Tibial nerve (tissue), 4 donors: ENCODE results near the gene CCNB1.
"Not testable (repeated sequence)": the region's sequence is repeated elsewhere in the genome, so short reads cannot be mapped to it uniquely, and the experiment has no call there.

ENCODE experiments used
- EP300 ChIP-seq, 2 donors: sonication (generic); formaldehyde crosslinking; IDR thresholded peaks; one replicate each; pipeline ENCODE4 v1.6.1; 2017; ENCODE audit warnings: antibody characterized with exemption in 2 of 2, mild to moderate bottlenecking in 1 of 2
- POLR2A ChIP-seq, 2 donors: fragments of 450-650 bp; IDR thresholded peaks; one replicate each; pipeline ENCODE4 v1.6.1; 2017; ENCODE audit warnings: antibody characterized with exemption in 2 of 2, mild to moderate bottlenecking in 2 of 2, moderate library complexity in 2 of 2
- TF ChIP-seq, protein P1 (sequence below), 5 experiments: fragments of 200-600 bp in 3 of 5; fragments of 450-650 bp in 2 of 5; sonication (generic) in 3 of 5; IDR thresholded peaks; one replicate each; pipeline ENCODE4 v1.5.1; 2016 to 2019; ENCODE audit warnings: antibody characterized with exemption in 5 of 5, mild to moderate bottlenecking in 3 of 5, moderate library complexity in 2 of 5

DNA sequence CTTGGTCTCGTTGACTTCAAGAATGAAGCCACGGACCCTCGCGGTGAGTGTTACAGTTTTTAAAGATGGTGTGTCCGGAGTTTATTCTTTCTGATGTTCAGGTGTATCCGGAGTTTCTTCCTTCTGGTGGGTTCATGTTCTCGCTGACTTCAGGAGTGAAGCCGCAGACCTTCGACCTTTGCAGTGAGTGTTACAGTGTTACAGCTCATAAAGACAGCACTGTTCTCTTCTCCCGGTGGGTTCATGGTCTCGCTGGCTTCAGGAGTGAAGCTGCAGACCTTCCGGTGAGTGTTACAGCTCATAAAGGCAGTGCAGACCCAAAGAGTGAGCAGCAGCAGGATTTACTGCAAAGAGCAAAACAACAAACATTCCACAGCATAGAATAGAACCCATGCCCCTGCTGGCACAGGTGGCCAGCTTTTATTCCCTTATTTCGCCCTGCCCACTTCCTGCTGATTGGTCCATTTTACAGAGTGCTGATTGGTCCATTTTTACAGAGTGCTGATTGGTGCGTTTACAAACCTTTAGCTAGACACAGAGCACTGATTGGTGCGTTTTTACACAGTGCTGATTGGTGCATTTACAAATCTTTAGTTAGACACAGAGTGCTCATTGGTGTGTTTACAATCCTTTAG, 14.8 kb downstream of the CCNB1 start:
- TF ChIP-seq, protein P1, sequence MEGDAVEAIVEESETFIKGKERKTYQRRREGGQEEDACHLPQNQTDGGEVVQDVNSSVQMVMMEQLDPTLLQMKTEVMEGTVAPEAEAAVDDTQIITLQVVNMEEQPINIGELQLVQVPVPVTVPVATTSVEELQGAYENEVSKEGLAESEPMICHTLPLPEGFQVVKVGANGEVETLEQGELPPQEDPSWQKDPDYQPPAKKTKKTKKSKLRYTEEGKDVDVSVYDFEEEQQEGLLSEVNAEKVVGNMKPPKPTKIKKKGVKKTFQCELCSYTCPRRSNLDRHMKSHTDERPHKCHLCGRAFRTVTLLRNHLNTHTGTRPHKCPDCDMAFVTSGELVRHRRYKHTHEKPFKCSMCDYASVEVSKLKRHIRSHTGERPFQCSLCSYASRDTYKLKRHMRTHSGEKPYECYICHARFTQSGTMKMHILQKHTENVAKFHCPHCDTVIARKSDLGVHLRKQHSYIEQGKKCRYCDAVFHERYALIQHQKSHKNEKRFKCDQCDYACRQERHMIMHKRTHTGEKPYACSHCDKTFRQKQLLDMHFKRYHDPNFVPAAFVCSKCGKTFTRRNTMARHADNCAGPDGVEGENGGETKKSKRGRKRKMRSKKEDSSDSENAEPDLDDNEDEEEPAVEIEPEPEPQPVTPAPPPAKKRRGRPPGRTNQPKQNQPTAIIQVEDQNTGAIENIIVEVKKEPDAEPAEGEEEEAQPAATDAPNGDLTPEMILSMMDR (IDR thresholded peaks at IDR 0.05), result not testable (repeated sequence)
- TF ChIP-seq POLR2A, EP300 (IDR thresholded peaks at IDR 0.05): not testable (repeated sequence)
